Activated T-helper 9 cell treated with anti-CD3 and anti-CD28 coated beads, Interleukin-2, amount 50 U/mL, for 16 hours (primary cell): ENCODE data around the gene CCDC92.

Experiments
- DNase-seq: peaks from one replicate; pipeline ENCODE4 v3.0.0-alpha.2; 2020; ENCODE audit warnings: low read depth

CCDC92 gene

DNA sequence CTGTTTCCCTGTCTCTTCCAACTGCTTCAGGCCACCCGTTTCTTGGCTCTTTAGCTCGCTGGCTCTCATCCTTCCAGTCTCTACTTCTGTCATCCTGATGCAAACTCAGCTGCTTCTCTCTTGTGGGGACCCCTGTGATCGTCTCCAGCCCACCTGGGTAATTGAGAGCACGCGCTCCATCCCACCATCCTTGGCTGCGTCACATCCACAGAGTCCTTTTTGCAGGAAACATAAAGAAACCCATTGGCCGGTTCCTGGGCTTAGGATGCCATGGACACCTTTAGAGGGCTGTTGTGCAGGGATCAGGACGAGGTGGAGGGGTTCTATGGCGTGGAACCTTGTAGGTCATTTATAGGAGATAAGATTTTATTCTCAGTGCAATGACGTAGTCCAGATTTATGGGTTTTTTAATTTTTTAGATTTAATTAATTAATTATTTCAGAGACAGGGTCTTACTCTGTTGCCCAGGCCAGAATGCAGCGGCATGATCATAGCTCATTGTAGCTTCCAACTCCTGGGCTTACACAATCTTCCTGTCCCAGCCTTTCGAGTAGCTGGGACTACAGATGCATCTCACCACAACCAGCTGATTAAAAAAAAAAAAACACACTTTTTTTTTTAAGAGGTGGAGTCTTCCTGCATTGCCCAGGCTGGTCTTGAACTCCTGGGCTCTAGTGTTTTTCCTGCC lies 82.6 kb downstream of the CCDC92 start:
- no peak for DNase-seq

DNA sequence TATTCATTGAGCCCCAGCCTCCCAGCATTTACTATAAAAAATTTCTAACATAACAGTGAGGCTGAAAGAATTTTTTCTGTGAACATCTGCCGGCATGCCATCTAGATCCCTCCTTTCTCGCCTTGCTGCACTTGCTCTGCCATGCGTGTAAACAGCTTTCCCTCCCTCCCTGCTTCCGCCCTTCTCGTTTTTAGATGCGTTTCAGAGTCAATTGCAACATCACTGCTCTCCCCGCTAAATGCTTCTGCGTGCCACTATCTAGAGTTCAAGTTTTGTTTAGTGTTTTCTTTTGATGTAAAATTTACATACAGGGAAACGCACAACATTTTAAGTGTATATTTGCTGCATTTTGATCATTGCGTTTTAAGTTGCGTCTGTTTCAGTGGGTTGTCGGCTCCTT lies 83.6 kb downstream of the CCDC92 start:
- no peak for DNase-seq

DNA sequence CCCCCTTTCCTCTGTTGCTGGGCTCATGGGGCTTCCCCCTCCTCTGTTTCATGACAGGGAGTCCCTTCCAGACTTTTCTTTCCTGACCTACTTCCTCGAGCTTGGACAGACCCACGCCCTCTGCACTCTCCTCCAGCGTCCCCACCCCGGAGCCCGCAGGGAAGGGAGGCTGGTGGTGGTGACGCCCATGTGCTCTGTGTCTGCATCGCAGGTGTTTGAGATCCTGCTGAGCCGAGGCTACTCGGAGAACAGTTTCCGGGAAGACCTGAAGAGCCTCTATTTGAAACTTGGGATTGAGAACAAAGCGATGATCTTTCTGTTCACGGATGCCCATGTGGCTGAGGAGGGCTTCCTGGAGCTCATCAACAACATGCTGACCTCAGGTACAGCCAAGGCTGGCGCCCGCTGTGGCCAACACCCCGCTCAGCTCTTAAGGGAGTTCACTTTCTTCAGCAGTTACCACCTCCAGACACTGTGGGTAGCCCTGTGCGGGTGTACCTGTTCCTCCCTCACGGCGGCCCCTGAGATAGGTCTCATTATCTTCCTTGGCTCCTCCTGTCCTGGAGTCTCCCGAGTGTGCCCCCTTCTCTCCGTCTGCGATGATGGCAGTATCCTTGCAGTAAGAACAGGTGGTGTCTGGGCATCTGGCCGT lies 85.6 kb downstream of the CCDC92 start:
- DNase-seq: no peak

GRCh38 chr12:123886258-123886657 lies 86.4 kb downstream of the CCDC92 start:
- DNase-seq: no peak
